Pancreas (tissue), 10 donors: ENCODE results near the gene FILIP1L. TPM values are rescaled to one million over a fixed set of nuclear protein-coding genes. Genes with fewer than 3 reads are reported as not detected.

ENCODE experiments used
- ATAC-seq, 4 donors: fragments of 200-7000 bp; cut with Tn5 transposase; one replicate each; pipeline versions ENCODE4 v1.8.0 to v1.9.1; 2020; ENCODE audit warnings: mild to moderate bottlenecking in 4 of 4, moderate library complexity in 4 of 4
- DNase-seq, 6 donors: peaks; one replicate each; pipeline ENCODE4 v3.0.0-alpha.2; 2020
- FAIRE-seq: peaks from 2 replicates; lab custom pipeline; 2012; peaks lifted over from hg19 to GRCh38; lab: Jason Lieb, UNC
- H3K27ac ChIP-seq, 4 donors: fragments of 200-600 bp; sonication (generic); 1 replicate in 3 of 4; 2 replicates in 1 of 4; pipeline versions ENCODE4 v1.5.0 to v1.8.0; 2020
- H3K27me3 ChIP-seq, 4 donors: fragments of 200-600 bp; one replicate each; pipeline ENCODE4 v1.8.0; 2021
- H3K36me3 ChIP-seq, 3 donors: fragments of 200-600 bp; sonication (generic) in 1 of 3; one replicate each; pipeline versions ENCODE4 v1.5.0 to v1.8.0; 2020 to 2021
- H3K4me1 ChIP-seq, 3 donors: fragments of 200-600 bp; one replicate each; pipeline ENCODE4 v1.8.0; 2021
- H3K4me3 ChIP-seq, 4 donors: fragments of 200-600 bp; sonication (generic) in 2 of 4; one replicate each; pipeline versions ENCODE4 v1.5.0 to v1.8.0; 2020 to 2021
- H3K9me3 ChIP-seq, 4 donors: fragments of 200-600 bp; one replicate each; pipeline ENCODE4 v1.8.0; 2021
- CTCF ChIP-seq, 4 donors: fragments of 200-600 bp; sonication (generic) in 3 of 4; IDR thresholded peaks; one replicate each; pipeline versions ENCODE4 v1.5.0 to v1.8.0; 2021; ENCODE audit warnings: antibody characterized with exemption in 4 of 4
- WGBS, 2 donors: extraction: QIAGEN DNeasy Blood & Tissue Kit; methylation state at CpG; one replicate each; pipeline ENCODE4 v1.1.7; 2013; 5-methylcytosine and 5-hydroxymethylcytosine counted together
- intact Hi-C, 3 donors: fragments of 100-400 bp; cut with DNase I; formaldehyde crosslinking; loops; one replicate each; pipeline versions ENCODE4 v1.11.1 to v1.14.2; 2022
- polyA plus RNA-seq, 2 donors: library from polyadenylated mRNA; stranded (reverse); fragments of 200-250 nt; gene quantifications; one replicate each; pipeline ENCODE4 v1.2.3, GENCODE V29; 2013
- total RNA-seq, 6 donors: library from RNA; stranded (reverse); fragmentation: NEBNext Ultra II Directional in 4 of 6; extraction: Animal tissue kit (Norgen Biotek cat#: 25700) in 4 of 6; gene quantifications; one replicate each; pipeline versions ENCODE4 v1.2.1 to v1.2.4, GENCODE V29; 2021 to 2023
- donor health status: healthy with polysubstance abuse.
- donor health status: DM: no; HTN: no; CAD: no; lungs with moderate emphysema.
- donor health status: DM: no; HTN: no; CAD: no.
- donor health status: control.
- donor health status: control.
- donor health status: Bipolar disorder and iron deficiency.
- donor health status: DM: yes; HTN: yes; CAD: no.
- donor health status: DM: no; HTN: no; CAD: no.
- donor health status: DM: no; HTN: no; CAD: no.
- donor health status: DM: yes; HTN: yes; CAD: no.

The FILIP1L gene
- total and polyA plus RNA-seq, 8 donors = 12.5 to 37.7 (median 15.8) TPM

GRCh38 chr3:100104442-100104798 is 9.9 kb downstream of the FILIP1L start:
- ATAC-seq = no peak
- Histone ChIP-seq H3K4me1 (peaks cover 18 to 34% (median 33%) of the 10 kb centered on the region in 3 donors), H3K36me3 (no peaks in the 10 kb centered on the region), H3K9me3 (no peaks in the 10 kb centered on the region), H3K4me3 (no peak overlapping the region), H3K27me3 (no peaks in the 10 kb centered on the region), H3K27ac (peak overlapping the region in 2 of 4 donors; percentile 13 to 49)
- intact Hi-C loops = no loop called here
- TF ChIP-seq CTCF (IDR thresholded peaks at IDR 0.05) = no peak
- WGBS, 2 donors = 86% methylated on average over 2 of the region's 2 CpGs
- no peak for FAIRE-seq
- no peak for DNase-seq

GRCh38 chr3:100103558-100104441 is 10.5 kb downstream of the FILIP1L start:
- no peaks in the 10 kb centered on the region for H3K36me3 ChIP-seq
- no peaks in the 10 kb centered on the region for H3K9me3 ChIP-seq
- no peaks in the 10 kb centered on the region for H3K27me3 ChIP-seq
- H3K4me1 ChIP-seq = peaks cover 24 to 40% (median 39%) of the 10 kb centered on the region in 3 donors
- peak in 4 of 6 donors; percentile 28 to 51 (median 37) for DNase-seq
- no peak for TF ChIP-seq CTCF (IDR thresholded peaks at IDR 0.05)
- intact Hi-C loops = no loop called here
- H3K4me3 ChIP-seq = no peak overlapping the region
- ATAC-seq = peak; percentile 68 to 85 (median 75)
- peak overlapping the region in 2 of 4 donors; percentile 13 to 49 for H3K27ac ChIP-seq
- FAIRE-seq = no peak
- 20 to 24% methylated on average over 4 of the region's 4 CpGs for WGBS, 2 donors

DNA sequence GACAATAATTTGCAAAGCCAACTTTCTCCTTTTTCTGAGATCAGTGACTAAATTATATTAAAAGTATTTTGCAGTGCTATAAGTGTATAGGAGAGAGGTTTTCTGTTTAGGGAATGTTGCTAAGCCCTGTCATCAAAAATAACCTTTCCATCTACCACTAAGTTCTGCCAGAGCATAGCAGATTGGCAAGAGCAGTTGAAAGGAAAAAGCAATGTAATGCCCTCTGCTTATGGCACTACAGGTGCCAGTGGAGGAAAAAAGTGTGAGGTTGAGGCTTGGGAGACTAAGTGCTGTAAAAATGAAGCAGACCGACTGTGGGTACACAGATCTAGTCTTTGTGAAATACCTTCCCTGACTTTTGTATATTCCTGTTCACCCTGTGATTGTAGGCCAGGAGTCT is 11.5 kb downstream of the FILIP1L start:
- Histone ChIP-seq H3K27ac (no peak overlapping the region), H3K9me3 (no peaks in the 10 kb centered on the region), H3K4me1 (peaks cover 35 to 50% (median 46%) of the 10 kb centered on the region in 3 donors), H3K36me3 (no peaks in the 10 kb centered on the region), H3K4me3 (no peak overlapping the region), H3K27me3 (no peaks in the 10 kb centered on the region)
- intact Hi-C loops = no loop called here
- no peak for TF ChIP-seq CTCF (IDR thresholded peaks at IDR 0.05)
- no peak for DNase-seq
- FAIRE-seq = no peak
- ATAC-seq = no peak
- WGBS, 2 donors = 83 to 100% methylated on average over 1 of the region's 1 CpG

DNA sequence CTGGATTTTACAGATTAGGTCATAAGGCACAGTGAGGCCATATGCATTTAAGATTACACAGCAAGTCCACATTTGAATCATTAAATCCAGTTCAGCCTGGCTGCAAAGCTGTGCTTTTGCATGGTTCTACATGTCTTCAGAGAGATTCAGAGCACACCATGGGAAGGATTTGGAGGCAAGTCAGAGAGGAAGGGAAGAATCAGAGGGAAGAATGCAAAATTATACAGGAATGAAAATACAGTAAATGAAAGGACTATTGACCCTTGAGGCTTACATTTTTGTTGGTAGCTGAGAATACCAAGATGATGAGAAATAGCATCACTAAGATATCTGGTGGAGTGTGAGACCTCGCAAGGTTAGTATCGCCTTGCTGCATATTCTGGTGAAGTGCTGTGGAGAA is 13.9 kb downstream of the FILIP1L start:
- FAIRE-seq (no peak), DNase-seq (no peak), ATAC-seq (no peak)
- intact Hi-C loops = no loop called here
- Histone ChIP-seq H3K9me3 (no peaks in the 10 kb centered on the region), H3K4me3 (no peak overlapping the region), H3K27me3 (no peaks in the 10 kb centered on the region), H3K36me3 (no peaks in the 10 kb centered on the region), H3K4me1 (peaks cover 38 to 56% (median 40%) of the 10 kb centered on the region in 3 donors), H3K27ac (no peak overlapping the region)
- no peak for TF ChIP-seq CTCF (IDR thresholded peaks at IDR 0.05)
- 97 to 98% methylated on average over 2 of the region's 2 CpGs for WGBS, 2 donors

GRCh38 chr3:100099621-100100020 is 14.7 kb downstream of the FILIP1L start:
- DNase-seq = no peak
- peaks cover 30 to 48% (median 37%) of the 10 kb centered on the region in 3 donors for H3K4me1 ChIP-seq
- H3K27me3 ChIP-seq = no peaks in the 10 kb centered on the region
- TF ChIP-seq CTCF (IDR thresholded peaks at IDR 0.05) = no peak
- H3K36me3 ChIP-seq = no peaks in the 10 kb centered on the region
- no peaks in the 10 kb centered on the region for H3K9me3 ChIP-seq
- ATAC-seq = no peak
- peak overlapping the region in 1 of 4 donors; percentile 71 for H3K27ac ChIP-seq
- intact Hi-C loops = no loop called here
- WGBS, 2 donors = 49 to 53% methylated on average over 2 of the region's 2 CpGs
- H3K4me3 ChIP-seq = no peak overlapping the region
- FAIRE-seq = no peak
